ENCODE measurements around the gene DDX11.
"Not testable (repeated sequence)": the region's sequence is repeated elsewhere in the genome, so short reads cannot be mapped to it uniquely, and the experiment has no call there.

DNA sequence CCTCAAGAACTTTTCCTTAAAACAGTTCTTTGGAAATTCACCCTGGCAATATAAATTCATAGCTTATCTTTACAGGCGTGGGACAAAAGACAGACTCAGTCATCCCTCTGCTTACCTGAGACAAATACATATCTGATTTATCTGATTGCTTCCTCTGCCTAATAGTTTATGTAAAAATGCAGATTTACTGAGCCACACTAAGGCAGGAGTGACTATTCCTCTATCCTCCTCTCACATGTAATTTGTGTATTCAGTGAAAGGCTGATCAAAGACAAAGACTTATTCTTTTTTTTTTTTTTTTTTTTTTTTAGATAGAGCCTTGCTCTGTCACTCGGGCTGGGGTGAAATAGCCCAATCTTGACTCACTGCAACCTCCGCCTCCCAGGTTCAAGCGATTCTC, 77.1 kb downstream of the DDX11 start:
- TF ChIP-seq CTCF (conservative IDR thresholded peaks at IDR 0.05); EZH2 (IDR thresholded peaks at IDR 0.05; ENCODE audit: low read depth): not testable (repeated sequence)
